HepG2 (cell line): ENCODE data around the gene NUP93.

Experiments
- RBM39 ChIP-seq: fragments of 200-400 bp; formaldehyde crosslinking; IDR thresholded peaks from one replicate; pipeline ENCODE4 v1.6.1; 2018; ENCODE audit warnings: antibody characterized with exemption, mild to moderate bottlenecking, low read depth, low read length; ENCODE audit not compliant: poor library complexity, severe bottlenecking
- ZBTB21 ChIP-seq: sonication (generic); formaldehyde crosslinking; IDR thresholded peaks from 2 replicates; pipeline ENCODE4 v1.4.0; 2020; ENCODE audit warnings: missing genetic modification reagents
- ZNF274 ChIP-seq: sonication (generic); formaldehyde crosslinking; IDR thresholded peaks from 2 replicates; pipeline ENCODE4 v1.5.1; 2020; ENCODE audit warnings: mild to moderate bottlenecking, missing genetic modification reagents
- ZSCAN30 ChIP-seq: sonication (generic); formaldehyde crosslinking; IDR thresholded peaks from 2 replicates; pipeline ENCODE4 v1.5.0; 2020; ENCODE audit warnings: mild to moderate bottlenecking, missing genetic modification reagents

DNA sequence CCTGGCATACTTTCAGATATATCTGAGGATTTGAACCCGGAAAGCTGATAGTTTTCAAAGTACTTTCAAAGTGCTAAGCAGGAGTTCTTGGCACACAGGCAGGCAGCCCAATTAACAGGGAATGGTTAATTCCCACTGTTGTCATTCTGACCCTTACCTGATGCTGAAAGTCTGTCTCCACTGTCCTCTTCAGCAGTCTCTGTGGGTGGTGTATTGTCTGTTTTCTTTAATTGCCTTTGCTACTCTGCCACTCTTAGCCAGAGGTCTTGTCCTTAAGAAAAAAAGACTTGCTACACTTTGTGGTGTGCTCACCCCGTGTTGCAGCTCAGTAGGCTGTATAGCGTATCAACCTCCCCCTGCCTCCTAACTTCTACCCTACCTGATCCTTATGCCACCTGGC is 71.8 kb downstream of the NUP93 start:
- no peak for TF ChIP-seq ZBTB21 (CRISPR knock-in tag)
- TF ChIP-seq ZNF274 (CRISPR knock-in tag) = no peak
- no peak for TF ChIP-seq ZSCAN30 (CRISPR knock-in tag)
- TF ChIP-seq RBM39 = no peak
